A549 (cell line): ENCODE results near the gene TMEM248.

Source experiments
- EP300 ChIP-seq, 2 experiments: fragments of >200 bp; sonication (Bioruptor Twin); formaldehyde crosslinking; IDR thresholded peaks; 2 replicates in 1 of 2; 3 replicates in 1 of 2; pipeline ENCODE4 v1.6.1; 2016 to 2017
- HDAC2 ChIP-seq: fragments of 200-600 bp; sonication (generic); IDR thresholded peaks from 2 replicates; pipeline ENCODE4 v1.6.1; 2016
- POLR2A ChIP-seq: IDR thresholded peaks from 2 replicates; pipeline ENCODE4 v1.6.1; 2012; ENCODE audit warnings: mild to moderate bottlenecking, low read length
- RAD21 ChIP-seq, 2 experiments: fragments of >200 bp in 1 of 2; sonication (Bioruptor Twin) in 1 of 2; formaldehyde crosslinking in 1 of 2; IDR thresholded peaks in 1 of 2; conservative IDR thresholded peaks in 1 of 2; 2 replicates in 1 of 2; 3 replicates in 1 of 2; pipeline ENCODE4 v1.6.1; 2012 to 2018; ENCODE audit warnings: inconsistent platforms in 1 of 2
- TF ChIP-seq, protein P1 (sequence below): fragments of 450-650 bp; IDR thresholded peaks from 2 replicates; pipeline ENCODE4 v1.6.1; 2014; ENCODE audit warnings: antibody characterized with exemption

DNA sequence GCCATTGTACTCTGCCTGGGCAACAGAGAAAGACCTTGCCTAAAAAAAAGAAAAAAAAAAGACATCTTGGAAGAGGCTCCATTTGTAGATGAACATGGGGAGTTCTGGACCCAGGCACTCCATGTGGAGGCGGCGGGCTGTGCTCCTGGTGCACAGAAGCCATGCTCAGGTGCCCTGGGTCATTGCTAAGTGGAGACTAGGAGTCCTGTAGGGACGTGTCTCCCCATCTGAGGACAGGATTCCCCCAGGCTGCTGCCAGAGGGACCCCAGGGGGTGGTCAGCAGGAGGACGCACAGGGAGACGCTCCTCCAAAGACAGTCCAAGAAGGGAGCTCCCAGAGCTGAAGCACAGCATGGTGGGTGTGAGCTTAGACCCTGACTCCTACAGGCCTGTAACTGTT, 40.1 kb downstream of the TMEM248 start:
- TF ChIP-seq POLR2A = no peak
- TF ChIP-seq EP300 (IDR thresholded peaks at IDR 0.05) = no peak
- no peak for TF ChIP-seq HDAC2
- TF ChIP-seq RAD21 (conservative IDR thresholded peaks at IDR 0.05 in 1 of 2, IDR thresholded peaks at IDR 0.05 in 1 of 2) = no peak
- TF ChIP-seq, protein P1, sequence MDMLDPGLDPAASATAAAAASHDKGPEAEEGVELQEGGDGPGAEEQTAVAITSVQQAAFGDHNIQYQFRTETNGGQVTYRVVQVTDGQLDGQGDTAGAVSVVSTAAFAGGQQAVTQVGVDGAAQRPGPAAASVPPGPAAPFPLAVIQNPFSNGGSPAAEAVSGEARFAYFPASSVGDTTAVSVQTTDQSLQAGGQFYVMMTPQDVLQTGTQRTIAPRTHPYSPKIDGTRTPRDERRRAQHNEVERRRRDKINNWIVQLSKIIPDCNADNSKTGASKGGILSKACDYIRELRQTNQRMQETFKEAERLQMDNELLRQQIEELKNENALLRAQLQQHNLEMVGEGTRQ = no peak
